ENCODE results near the gene IL1RAP.

- TF ChIP-seq CTCF (IDR thresholded peaks at IDR 0.05) (no peak), POLR2A (IDR thresholded peaks at IDR 0.05) (no peak)
Measured at GRCh38 chr3:190607021-190607420, 93.1 kb downstream of the IL1RAP start.

Measured in thyroid gland (tissue), 4 donors.